PFSK-1 (cell line): Measurements from ENCODE around the gene GRID1.

Experiments used
- REST ChIP-seq, 2 experiments: IDR thresholded peaks; 2 replicates each; pipeline versions ENCODE4 v1.6.1 to v1.8.0; 2011 to 2012; ENCODE audit warnings: low read depth in 2 of 2, low read length in 2 of 2, control low read depth in 1 of 2, inconsistent platforms in 1 of 2, mild to moderate bottlenecking in 1 of 2, moderate library complexity in 1 of 2; ENCODE audit not compliant: insufficient read depth in 1 of 2
- TAF1 ChIP-seq: IDR thresholded peaks from 2 replicates; pipeline ENCODE4 v1.6.1; 2012; ENCODE audit warnings: low read length, control low read depth, borderline replicate concordance; ENCODE audit not compliant: insufficient read depth

- TF ChIP-seq TAF1 (no peak), REST (IDR thresholded peaks at IDR 0.05; ENCODE audit: insufficient read depth in 1 of 2, low read depth in 2 of 2, low read length in 2 of 2) (no peak)
Observed at GRCh38 chr10:86362586-86363183, 3.9 kb downstream of the GRID1 start.
